Measurements from ENCODE around the gene MAP3K15.

DNA sequence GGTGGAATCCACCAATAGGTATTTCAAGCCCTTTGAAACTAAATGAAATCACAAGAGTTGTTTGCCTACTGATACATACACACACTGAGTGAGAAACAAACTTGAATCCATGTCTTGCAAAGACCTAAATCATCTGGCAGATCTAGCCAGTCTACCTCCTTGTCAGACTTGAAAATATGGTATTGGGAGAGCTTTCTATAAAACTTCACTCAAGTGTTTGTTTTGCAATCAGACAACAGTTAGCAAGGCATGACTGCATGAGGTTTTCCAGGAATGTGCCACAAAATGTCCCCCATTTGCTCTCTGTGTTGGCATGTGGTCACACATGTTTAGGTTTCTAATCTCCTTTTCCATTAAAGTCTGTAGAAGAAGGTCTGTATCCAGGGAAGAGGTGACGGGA lies 52.4 kb downstream of the MAP3K15 start:
- TF ChIP-seq, protein P1, sequence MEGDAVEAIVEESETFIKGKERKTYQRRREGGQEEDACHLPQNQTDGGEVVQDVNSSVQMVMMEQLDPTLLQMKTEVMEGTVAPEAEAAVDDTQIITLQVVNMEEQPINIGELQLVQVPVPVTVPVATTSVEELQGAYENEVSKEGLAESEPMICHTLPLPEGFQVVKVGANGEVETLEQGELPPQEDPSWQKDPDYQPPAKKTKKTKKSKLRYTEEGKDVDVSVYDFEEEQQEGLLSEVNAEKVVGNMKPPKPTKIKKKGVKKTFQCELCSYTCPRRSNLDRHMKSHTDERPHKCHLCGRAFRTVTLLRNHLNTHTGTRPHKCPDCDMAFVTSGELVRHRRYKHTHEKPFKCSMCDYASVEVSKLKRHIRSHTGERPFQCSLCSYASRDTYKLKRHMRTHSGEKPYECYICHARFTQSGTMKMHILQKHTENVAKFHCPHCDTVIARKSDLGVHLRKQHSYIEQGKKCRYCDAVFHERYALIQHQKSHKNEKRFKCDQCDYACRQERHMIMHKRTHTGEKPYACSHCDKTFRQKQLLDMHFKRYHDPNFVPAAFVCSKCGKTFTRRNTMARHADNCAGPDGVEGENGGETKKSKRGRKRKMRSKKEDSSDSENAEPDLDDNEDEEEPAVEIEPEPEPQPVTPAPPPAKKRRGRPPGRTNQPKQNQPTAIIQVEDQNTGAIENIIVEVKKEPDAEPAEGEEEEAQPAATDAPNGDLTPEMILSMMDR (IDR thresholded peaks at IDR 0.05), result no peak
- no peak for TF ChIP-seq POLR2A (IDR thresholded peaks at IDR 0.05)
